IMR-90 (cell line): ENCODE measurements around the gene ACTC1. TPM values are rescaled to one million over a fixed set of nuclear protein-coding genes. Genes with fewer than 3 reads are reported as not detected.

Source experiments
- ATAC-seq: fragments of 200-7000 bp; cut with Tn5 transposase; 2 replicates; pipeline ENCODE4 v1.9.1; 2020; ENCODE audit warnings: low read depth, mild to moderate bottlenecking, moderate library complexity
- BruUV-seq: library from RNA; stranded (reverse); fragments of 400-500 nt; replicated peaks from 2 replicates; lab custom pipeline; 2021; lab: Mats Ljungman, UMichigan
- CTCF ChIA-PET: fragments of 300-600 bp; formaldehyde crosslinking; extraction: SDS; loops from one replicate; lab custom pipeline; 2021; ENCODE audit warnings: antibody characterized with exemption; lab: Yijun Ruan, JAX
- POLR2A ChIA-PET: fragments of 300-600 bp; sonication (Branson Sonifier 250); formaldehyde crosslinking; loops from one replicate; lab custom pipeline; 2022; ENCODE audit warnings: antibody characterized with exemption; ENCODE audit not compliant: unreplicated experiment; lab: Charles Lee
- DNase-seq: peaks from one replicate; pipeline ENCODE4 v3.0.0; 2013
- H2AFZ ChIP-seq: replicated peaks from 2 replicates; pipeline ENCODE3; 2013; ENCODE audit warnings: low read length, mild to moderate bottlenecking; ENCODE audit not compliant: poor library complexity
- H2AK5ac ChIP-seq: 2 replicates; pipeline ENCODE4 v1.6.1; 2013; ENCODE audit warnings: low read depth, low read length, inconsistent platforms
- H2AK9ac ChIP-seq: replicated peaks from 2 replicates; pipeline ENCODE3; 2013; ENCODE audit warnings: mild to moderate bottlenecking, low read depth, low read length, moderate library complexity; ENCODE audit not compliant: poor library complexity
- H2BK120ac ChIP-seq: 2 replicates; pipeline ENCODE4 v1.6.1; 2013; ENCODE audit warnings: low read depth, low read length, inconsistent platforms
- H2BK15ac ChIP-seq: 3 replicates; pipeline ENCODE4 v1.6.1; 2013; ENCODE audit warnings: low read depth, low read length, inconsistent platforms
- H2BK20ac ChIP-seq: 2 replicates; pipeline ENCODE4 v1.6.1; 2013; ENCODE audit warnings: low read depth, mild to moderate bottlenecking, inconsistent platforms, low read length, moderate library complexity
- H2BK5ac ChIP-seq: 2 replicates; pipeline ENCODE4 v1.6.1; 2013; ENCODE audit warnings: mild to moderate bottlenecking, low read depth, low read length, inconsistent platforms; ENCODE audit not compliant: poor library complexity, severe bottlenecking
- H3K14ac ChIP-seq: replicated peaks from 2 replicates; pipeline ENCODE4 v1.6.1; 2013; ENCODE audit warnings: low read depth, low read length, inconsistent platforms
- H3K18ac ChIP-seq: 2 replicates; pipeline ENCODE4 v1.6.1; 2013; ENCODE audit warnings: low read depth, low read length, control low read depth
- H3K23ac ChIP-seq: 2 replicates; pipeline ENCODE4 v1.6.1; 2013; ENCODE audit warnings: low read depth, low read length, inconsistent platforms
- H3K27ac ChIP-seq: 2 replicates; pipeline ENCODE4 v1.5.1; 2013; ENCODE audit warnings: mild to moderate bottlenecking, control low read depth, low read length; ENCODE audit not compliant: insufficient read depth
- H3K27me3 ChIP-seq: 2 replicates; pipeline ENCODE4 v1.6.1; 2013; ENCODE audit warnings: low read length; ENCODE audit not compliant: control insufficient read depth, insufficient read depth
- H3K36me3 ChIP-seq: 2 replicates; pipeline ENCODE4 v1.6.1; 2013; ENCODE audit warnings: low read length, mixed read lengths; ENCODE audit not compliant: control insufficient read depth, insufficient read depth
- H3K4ac ChIP-seq: 2 replicates; pipeline ENCODE4 v1.6.1; 2013; ENCODE audit warnings: low read depth, low read length, inconsistent platforms
- H3K4me1 ChIP-seq: 2 replicates; pipeline ENCODE4 v1.6.1; 2013; ENCODE audit warnings: low read length, mixed read lengths; ENCODE audit not compliant: control insufficient read depth, insufficient read depth
- H3K4me2 ChIP-seq: 2 replicates; pipeline ENCODE4 v1.6.1; 2013; ENCODE audit warnings: low read depth, mild to moderate bottlenecking, control low read depth, low read length, moderate library complexity
- H3K4me3 ChIP-seq: 2 replicates; pipeline ENCODE4 v1.5.1; 2013; ENCODE audit warnings: low read depth, mild to moderate bottlenecking, control low read depth, low read length, moderate library complexity; ENCODE audit not compliant: insufficient read depth
- H3K56ac ChIP-seq: 2 replicates; pipeline ENCODE4 v1.6.1; 2013; ENCODE audit warnings: low read length, inconsistent platforms; ENCODE audit not compliant: insufficient read depth; ENCODE audit errors: extremely low read depth
- H3K79me1 ChIP-seq, 2 experiments: 2 replicates each; pipeline ENCODE4 v1.6.1; 2013; ENCODE audit warnings: low read length in 2 of 2, inconsistent platforms in 1 of 2, low read depth in 1 of 2
- H3K9ac ChIP-seq: 2 replicates; pipeline ENCODE4 v1.6.1; 2013; ENCODE audit warnings: low read depth, low read length, control low read depth
- H3K9me1 ChIP-seq: 2 replicates; pipeline ENCODE4 v1.6.1; 2013; ENCODE audit warnings: low read length, inconsistent platforms; ENCODE audit not compliant: insufficient read depth
- H3K9me3 ChIP-seq: 2 replicates; pipeline ENCODE4 v1.6.1; 2013; ENCODE audit warnings: low read length; ENCODE audit not compliant: control insufficient read depth, insufficient read depth
- H4K20me1 ChIP-seq: 2 replicates; pipeline ENCODE4 v1.6.1; 2013; ENCODE audit warnings: low read length, inconsistent platforms; ENCODE audit not compliant: insufficient read depth
- H4K5ac ChIP-seq: 2 replicates; pipeline ENCODE4 v1.6.1; 2013; ENCODE audit warnings: mild to moderate bottlenecking, low read depth, low read length, control low read depth
- H4K8ac ChIP-seq, 2 experiments: 2 replicates each; pipeline ENCODE4 v1.6.1; 2013; ENCODE audit warnings: low read depth in 2 of 2, low read length in 2 of 2, control low read depth in 1 of 2, inconsistent platforms in 1 of 2
- H4K91ac ChIP-seq: 2 replicates; pipeline ENCODE4 v1.6.1; 2013; ENCODE audit warnings: low read depth, low read length, inconsistent platforms; ENCODE audit not compliant: insufficient read depth
- BHLHE40 ChIP-seq: fragments of 150-350 bp; IDR thresholded peaks from 2 replicates; pipeline ENCODE4 v1.6.1; 2016; ENCODE audit warnings: mild to moderate bottlenecking, low read depth, low read length
- CHD1 ChIP-seq: IDR thresholded peaks from 2 replicates; pipeline ENCODE4 v1.6.1; 2012; ENCODE audit warnings: low read depth, low read length, improper control_type of control experiment
- MAZ ChIP-seq: IDR thresholded peaks from 2 replicates; pipeline ENCODE4 v1.6.1; 2012; ENCODE audit warnings: low read depth, mild to moderate bottlenecking, low read length, improper control_type of control experiment, moderate library complexity, borderline replicate concordance
- MXI1 ChIP-seq: IDR thresholded peaks from 2 replicates; pipeline ENCODE4 v1.6.1; 2012; ENCODE audit warnings: low read depth, mild to moderate bottlenecking, low read length, moderate library complexity, borderline replicate concordance
- POLR2A ChIP-seq: IDR thresholded peaks from 2 replicates; pipeline ENCODE4 v1.6.1; 2012; ENCODE audit warnings: mild to moderate bottlenecking, low read depth, low read length
- RAD21 ChIP-seq: IDR thresholded peaks from 2 replicates; pipeline ENCODE4 v1.6.1; 2012; ENCODE audit warnings: low read length, improper control_type of control experiment
- SMC3 ChIP-seq: fragments of 150-350 bp; IDR thresholded peaks from 2 replicates; pipeline ENCODE4 v1.6.1; 2016; ENCODE audit warnings: low read depth, mild to moderate bottlenecking, antibody characterized with exemption, low read length, moderate library complexity
- USF2 ChIP-seq: fragments of 150-350 bp; IDR thresholded peaks from 2 replicates; pipeline ENCODE4 v1.6.1; 2017; ENCODE audit warnings: mild to moderate bottlenecking, antibody characterized with exemption, low read length, low read depth
- WGBS, 2 experiments: methylation state at CpG; one replicate each; pipeline versions ENCODE4 v1.1.5 to v1.1.7; 2013; ENCODE audit warnings: missing lambda C conversion rate in 2 of 2; ENCODE audit not compliant: insufficient read length in 1 of 2; ENCODE audit errors: extremely low coverage in 2 of 2; 5-methylcytosine and 5-hydroxymethylcytosine counted together
- dilution Hi-C: fragments of 300-500 bp; cut with HindIII; formaldehyde crosslinking; loops from one replicate; pipeline ENCODE4 v1.14.3; 2018; ENCODE audit warnings: low sequenced_read_pairs; ENCODE audit not compliant: unreplicated experiment
- in situ Hi-C: fragments of 300-500 bp; cut with MboI; formaldehyde crosslinking; loops from 3 replicates; pipeline ENCODE4 v1.14.3; 2019; ENCODE audit warnings: low sequenced_read_pairs, inconsistent platforms, mixed read lengths
- intact Hi-C: fragments of 100-400 bp; cut with micrococcal nuclease; formaldehyde crosslinking; loops from 2 replicates; pipeline ENCODE4 v1.10.0; 2022
- polyA plus RNA-seq, 3 experiments: library from polyadenylated mRNA; depleted of rRNA; stranded (reverse); fragments of >200 nt; gene quantifications; 2 replicates each; pipeline ENCODE4 v1.2.3, GENCODE V29; 2012; ENCODE audit warnings: low replicate concordance in 1 of 3
- total RNA-seq: library from RNA; depleted of rRNA; stranded (reverse); fragments of >200 nt; gene quantifications from 2 replicates; pipeline ENCODE4 v1.2.3, GENCODE V29; 2012
- TF ChIP-seq, protein P1 (sequence below): fragments of 150-350 bp; IDR thresholded peaks from 2 replicates; pipeline ENCODE4 v1.6.1; 2016; ENCODE audit warnings: low read depth, mild to moderate bottlenecking, low read length, moderate library complexity, borderline replicate concordance
- TF ChIP-seq, protein P2 (sequence below): conservative IDR thresholded peaks from 2 replicates; pipeline ENCODE4 v1.5.1; 2012; ENCODE audit warnings: mild to moderate bottlenecking, low read depth, low read length, improper control_type of control experiment

Gene ACTC1
- total and polyA plus RNA-seq, 2 of the 4 experiments (the other 2 are of a cell fraction) = 1.1 to 2.8 TPM

DNA sequence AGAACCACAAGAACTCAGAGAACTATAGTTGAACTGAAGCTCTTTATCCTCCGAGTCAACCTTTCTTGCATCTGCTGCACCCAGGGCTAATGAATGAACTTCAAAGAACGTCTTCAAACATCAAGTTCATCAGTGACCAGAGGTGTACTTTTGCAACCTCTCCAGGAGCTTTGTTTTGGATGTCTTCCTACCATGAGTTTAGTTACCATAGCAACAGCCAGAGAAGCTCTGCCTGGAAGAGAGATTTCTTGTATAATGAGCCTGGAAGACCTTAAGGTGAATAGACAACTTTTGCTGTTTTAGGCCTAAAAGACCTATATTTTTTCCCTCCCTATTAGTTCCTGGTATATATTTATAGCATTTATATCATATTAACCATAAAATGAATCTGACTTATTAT, 9.1 kb downstream of the ACTC1 start:
- Histone ChIP-seq H3K4me3 (no peak overlapping the region), H2BK15ac (no peak overlapping the region), H3K4ac (no peak overlapping the region), H4K91ac (no peak overlapping the region), H3K4me2 (no peak overlapping the region), H3K27me3 (peaks cover 19% of the 10 kb centered on the region), H4K20me1 (no peaks in the 10 kb centered on the region), H3K36me3 (no peaks in the 10 kb centered on the region), H2BK5ac (no peak overlapping the region), H3K18ac (no peak overlapping the region), H3K14ac (no peak overlapping the region), H2AK9ac (no peak overlapping the region), H3K23ac (no peak overlapping the region), H3K79me1 (no peaks in the 10 kb centered on the region), H4K8ac (no peak overlapping the region), H3K9me3 (no peaks in the 10 kb centered on the region), H4K5ac (no peak overlapping the region), H2BK20ac (no peak overlapping the region), H3K56ac (no peak overlapping the region), H2AK5ac (no peak overlapping the region), H3K27ac (no peak overlapping the region), H3K9ac (no peak overlapping the region), H2BK120ac (no peak overlapping the region), H2AFZ (no peak overlapping the region), H3K9me1 (no peaks in the 10 kb centered on the region), H3K4me1 (no peaks in the 10 kb centered on the region)
- CTCF ChIA-PET = no interaction called here
- DNase-seq = no peak
- dilution Hi-C loops = no loop called here
- BruUV-seq = no TSS peak
- intact Hi-C loops = no loop called here
- ATAC-seq = no peak
- TF ChIP-seq, protein P1, sequence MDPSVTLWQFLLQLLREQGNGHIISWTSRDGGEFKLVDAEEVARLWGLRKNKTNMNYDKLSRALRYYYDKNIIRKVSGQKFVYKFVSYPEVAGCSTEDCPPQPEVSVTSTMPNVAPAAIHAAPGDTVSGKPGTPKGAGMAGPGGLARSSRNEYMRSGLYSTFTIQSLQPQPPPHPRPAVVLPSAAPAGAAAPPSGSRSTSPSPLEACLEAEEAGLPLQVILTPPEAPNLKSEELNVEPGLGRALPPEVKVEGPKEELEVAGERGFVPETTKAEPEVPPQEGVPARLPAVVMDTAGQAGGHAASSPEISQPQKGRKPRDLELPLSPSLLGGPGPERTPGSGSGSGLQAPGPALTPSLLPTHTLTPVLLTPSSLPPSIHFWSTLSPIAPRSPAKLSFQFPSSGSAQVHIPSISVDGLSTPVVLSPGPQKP = no peak
- TF ChIP-seq RAD21 = no peak
- TF ChIP-seq SMC3 = no peak
- TF ChIP-seq USF2 = no peak
- no peak for TF ChIP-seq CHD1
- no peak for TF ChIP-seq MAZ
- no peak for TF ChIP-seq BHLHE40
- TF ChIP-seq, protein P2, sequence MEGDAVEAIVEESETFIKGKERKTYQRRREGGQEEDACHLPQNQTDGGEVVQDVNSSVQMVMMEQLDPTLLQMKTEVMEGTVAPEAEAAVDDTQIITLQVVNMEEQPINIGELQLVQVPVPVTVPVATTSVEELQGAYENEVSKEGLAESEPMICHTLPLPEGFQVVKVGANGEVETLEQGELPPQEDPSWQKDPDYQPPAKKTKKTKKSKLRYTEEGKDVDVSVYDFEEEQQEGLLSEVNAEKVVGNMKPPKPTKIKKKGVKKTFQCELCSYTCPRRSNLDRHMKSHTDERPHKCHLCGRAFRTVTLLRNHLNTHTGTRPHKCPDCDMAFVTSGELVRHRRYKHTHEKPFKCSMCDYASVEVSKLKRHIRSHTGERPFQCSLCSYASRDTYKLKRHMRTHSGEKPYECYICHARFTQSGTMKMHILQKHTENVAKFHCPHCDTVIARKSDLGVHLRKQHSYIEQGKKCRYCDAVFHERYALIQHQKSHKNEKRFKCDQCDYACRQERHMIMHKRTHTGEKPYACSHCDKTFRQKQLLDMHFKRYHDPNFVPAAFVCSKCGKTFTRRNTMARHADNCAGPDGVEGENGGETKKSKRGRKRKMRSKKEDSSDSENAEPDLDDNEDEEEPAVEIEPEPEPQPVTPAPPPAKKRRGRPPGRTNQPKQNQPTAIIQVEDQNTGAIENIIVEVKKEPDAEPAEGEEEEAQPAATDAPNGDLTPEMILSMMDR = no peak
- TF ChIP-seq POLR2A = no peak
- TF ChIP-seq MXI1 = no peak
- no CpG with 5 or more reads among the region's 2 CpGs for WGBS, 2 experiments
- POLR2A ChIA-PET = no interaction called here
- in situ Hi-C loops = no loop called here
